Adrenal gland (tissue), 12 donors: ENCODE data around the gene CCDC197. TPM values are rescaled to one million over a fixed set of nuclear protein-coding genes. Genes with fewer than 3 reads are reported as not detected.

Experiments used
- DNase-seq, 7 donors: peaks; one replicate each; pipeline ENCODE4 v3.0.0-alpha.2; 2019 to 2020
- H3K27ac ChIP-seq, 5 donors: fragments of 200-600 bp; sonication (generic) in 4 of 5; 1 replicate in 3 of 5; 2 replicates in 2 of 5; pipeline versions ENCODE4 v1.5.1 to v1.8.0; 2016 to 2020; ENCODE audit warnings: mild to moderate bottlenecking in 1 of 5
- H3K27me3 ChIP-seq: fragments of 200-600 bp; 2 replicates; pipeline ENCODE4 v1.8.0; 2021
- H3K36me3 ChIP-seq, 2 donors: fragments of 200-600 bp; replicated peaks in 1 of 2; 1 replicate in 1 of 2; 2 replicates in 1 of 2; pipeline versions ENCODE4 v1.5.1 to v1.8.0; 2018 to 2022
- H3K4me1 ChIP-seq, 2 donors: fragments of 200-600 bp; replicated peaks in 1 of 2; 1 replicate in 1 of 2; 2 replicates in 1 of 2; pipeline versions ENCODE4 v1.5.1 to v1.8.0; 2018 to 2021
- H3K4me3 ChIP-seq, 4 donors: fragments of 200-600 bp; sonication (generic) in 3 of 4; one replicate each; pipeline ENCODE4 v1.5.1; 2016 to 2018
- H3K9me3 ChIP-seq, 3 donors: fragments of 200-600 bp; sonication (generic) in 1 of 3; replicated peaks in 1 of 3; 1 replicate in 2 of 3; 2 replicates in 1 of 3; pipeline versions ENCODE4 v1.5.1 to v1.8.0; 2016 to 2021
- CTCF ChIP-seq, 6 experiments: fragments of 450-650 bp in 4 of 6; fragments of 200-600 bp in 2 of 6; sonication (generic) in 1 of 6; IDR thresholded peaks; 1 replicate in 5 of 6; 2 replicates in 1 of 6; pipeline versions ENCODE4 v1.5.1 to v1.8.0; 2016 to 2021; ENCODE audit warnings: antibody characterized with exemption in 6 of 6, mild to moderate bottlenecking in 2 of 6, moderate library complexity in 1 of 6
- POLR2A ChIP-seq, 2 donors: fragments of 450-650 bp; IDR thresholded peaks; one replicate each; pipeline ENCODE4 v1.6.1; 2017; ENCODE audit warnings: antibody characterized with exemption in 2 of 2, mild to moderate bottlenecking in 2 of 2, moderate library complexity in 1 of 2
- WGBS, 4 donors: extraction: QIAGEN DNeasy Blood & Tissue Kit in 2 of 4; methylation state at CpG; one replicate each; pipeline versions ENCODE4 v1.1.5 to v1.1.7; 2013 to 2017; 5-methylcytosine and 5-hydroxymethylcytosine counted together
- intact Hi-C, 2 donors: fragments of 100-400 bp; cut with DNase I; formaldehyde crosslinking; loops; one replicate each; pipeline versions ENCODE4 v1.14.1 to v1.15.0; 2022 to 2023
- polyA plus RNA-seq, 3 donors: library from polyadenylated mRNA; stranded (reverse); fragments of 200-250 nt in 2 of 3; fragments of 350-450 nt in 1 of 3; fragmentation: Illumina TruSeq in 1 of 3; extraction: RNeasy Lipid Tissue Mini Kit (QIAGEN cat#74804) in 1 of 3; gene quantifications; one replicate each; pipeline ENCODE4 v1.2.3, GENCODE V29; 2013 to 2014
- total RNA-seq, 9 donors: library from RNA; depleted of rRNA in 4 of 9; stranded (reverse); fragments of >200 nt in 4 of 9; fragments of 120-200 nt in 1 of 9; fragmentation: NEBNext Ultra II Directional in 1 of 9; extraction: Animal tissue kit (Norgen Biotek cat#: 25700) in 1 of 9; gene quantifications; one replicate each; pipeline versions ENCODE4 v1.1.0 to v1.2.4, GENCODE V29; 2013 to 2023
- donor health status: healthy with polysubstance abuse.
- donor health status: Bipolar disorder and iron deficiency.
- donor health status: DM: yes; HTN: yes; CAD: no.
- donor health status: DM: no; HTN: no; CAD: no.
- donor health status: DM: no; HTN: no; CAD: no.
- donor health status: DM: yes; HTN: yes; CAD: no.

Gene CCDC197
- total and polyA plus RNA-seq, 12 donors: not detected

GRCh38 chr14:94005324-94006073, 8.4 kb downstream of the CCDC197 start:
- no peak overlapping the region for H3K27ac ChIP-seq
- intact Hi-C loops: no loop called here
- no peak for DNase-seq
- H3K27me3 ChIP-seq: peaks cover 7% of the 10 kb centered on the region
- no peak overlapping the region for H3K4me3 ChIP-seq
- TF ChIP-seq POLR2A (IDR thresholded peaks at IDR 0.05) (no peak), CTCF (IDR thresholded peaks at IDR 0.05) (peak in 1 of 6 experiments; percentile 6)
- H3K4me1 ChIP-seq: no peaks in the 10 kb centered on the region
- H3K9me3 ChIP-seq: no peaks in the 10 kb centered on the region
- H3K36me3 ChIP-seq: no peaks in the 10 kb centered on the region
- 53 to 58% (median 54%) methylated on average over 14 of the region's 14 CpGs for WGBS, 4 donors

GRCh38 chr14:94008234-94008633, 11.1 kb downstream of the CCDC197 start:
- intact Hi-C loops: no loop called here
- Histone ChIP-seq H3K9me3 (no peaks in the 10 kb centered on the region), H3K27ac (no peak overlapping the region), H3K27me3 (no peaks in the 10 kb centered on the region), H3K36me3 (no peaks in the 10 kb centered on the region), H3K4me1 (no peaks in the 10 kb centered on the region), H3K4me3 (no peak overlapping the region)
- WGBS, 4 donors: 50 to 72% (median 63%) methylated on average over 2 to 3 of the region's 3 CpGs
- TF ChIP-seq POLR2A (IDR thresholded peaks at IDR 0.05) (no peak), CTCF (IDR thresholded peaks at IDR 0.05) (no peak)
- no peak for DNase-seq

- no peaks in the 10 kb centered on the region for H3K4me1 ChIP-seq
- H3K9me3 ChIP-seq: no peaks in the 10 kb centered on the region
- DNase-seq: peak in 1 of 7 donors; percentile 43
- 12 to 25% (median 15%) methylated on average over 4 of the region's 4 CpGs for WGBS, 4 donors
- no peak overlapping the region for H3K4me3 ChIP-seq
- TF ChIP-seq CTCF (IDR thresholded peaks at IDR 0.05): no peak
- TF ChIP-seq POLR2A (IDR thresholded peaks at IDR 0.05): no peak
- no peaks in the 10 kb centered on the region for H3K27me3 ChIP-seq
- intact Hi-C loops: no loop called here
- no peak overlapping the region for H3K27ac ChIP-seq
- H3K36me3 ChIP-seq: no peaks in the 10 kb centered on the region
Measured at GRCh38 chr14:94009767-94010166, 12.7 kb downstream of the CCDC197 start.

GRCh38 chr14:94010625-94011024, 13.5 kb downstream of the CCDC197 start:
- intact Hi-C loops: no loop called here
- no peaks in the 10 kb centered on the region for H3K36me3 ChIP-seq
- 72 to 87% (median 80%) methylated on average over 6 of the region's 6 CpGs for WGBS, 4 donors
- TF ChIP-seq CTCF (IDR thresholded peaks at IDR 0.05): no peak
- no peak for TF ChIP-seq POLR2A (IDR thresholded peaks at IDR 0.05)
- no peaks in the 10 kb centered on the region for H3K9me3 ChIP-seq
- H3K4me3 ChIP-seq: no peak overlapping the region
- H3K27ac ChIP-seq: no peak overlapping the region
- H3K27me3 ChIP-seq: no peaks in the 10 kb centered on the region
- DNase-seq: no peak
- H3K4me1 ChIP-seq: no peaks in the 10 kb centered on the region
